ENCODE measurements around the gene TOPAZ1. TPM values are rescaled to one million over a fixed set of nuclear protein-coding genes. Genes with fewer than 3 reads are reported as not detected.

Gene TOPAZ1
- total RNA-seq, 1 experiment from 2014 or later: not detected

DNA sequence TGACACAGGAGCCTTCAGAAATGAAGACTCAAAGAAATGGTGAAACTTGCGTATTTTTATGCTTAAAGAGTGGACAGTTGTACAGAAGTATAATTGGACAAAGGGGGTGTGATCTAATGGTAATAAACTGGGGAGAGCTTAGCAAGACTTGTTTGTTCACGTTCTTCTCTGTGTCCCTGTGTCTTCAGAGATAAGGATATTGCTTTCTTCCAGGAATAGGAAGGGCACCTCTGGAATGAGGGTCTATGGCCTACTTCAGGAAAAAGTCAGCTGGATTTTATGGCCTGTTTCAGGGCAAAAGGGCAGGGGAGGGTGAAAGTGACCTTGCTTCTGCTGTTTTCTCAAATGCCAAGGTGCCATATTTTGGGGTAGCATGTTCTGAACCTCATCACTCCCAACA is 4.5 kb upstream of the TOPAZ1 start:
- no peak overlapping the region for H2AFZ ChIP-seq (ENCODE audit: low read length)
- no peak overlapping the region for H3K9ac ChIP-seq (ENCODE audit: extremely low read depth, insufficient read length, low read length)
- no peak overlapping the region for H4K8ac ChIP-seq (replicated peaks; ENCODE audit: insufficient read length, low read depth, low read length)
- no peak overlapping the region for H3K23ac ChIP-seq (ENCODE audit: insufficient read length, low read depth, low read length)
- DNase-seq: no peak
- H3K79me1 ChIP-seq (ENCODE audit: insufficient read depth, low read depth, low read length, poor library complexity, severe bottlenecking): no peaks in the 10 kb centered on the region
- no peak overlapping the region for H2AK5ac ChIP-seq (ENCODE audit: insufficient read length, low read length)
- Mint-ChIP-seq H3K27ac (no peak overlapping the region), H3K36me3 (ENCODE audit: insufficient read depth in 1 of 3, low read depth in 3 of 3) (no peaks in the 10 kb centered on the region), H3K27me3 (ENCODE audit: low read depth) (0 out of 2 replicates have a peak, but pooled peaks cover 3% of the 10 kb centered on the region), H3K9me3 (no peaks in the 10 kb centered on the region), H3K4me1 (peaks cover 8 to 12% of the 10 kb centered on the region in 2 experiments), H3K4me3 (no peak overlapping the region)
- H3K56ac ChIP-seq (ENCODE audit: insufficient read length, low read depth, low read length): no peak overlapping the region
- no peak overlapping the region for H2BK20ac ChIP-seq (ENCODE audit: low read depth, low read length, poor library complexity, severe bottlenecking)
- H3K14ac ChIP-seq (ENCODE audit: insufficient read depth, low read length): no peak overlapping the region
- no peak overlapping the region for H3K4me2 ChIP-seq (ENCODE audit: insufficient read depth, insufficient read length, low read length)
- TF ChIP-seq, protein P1, sequence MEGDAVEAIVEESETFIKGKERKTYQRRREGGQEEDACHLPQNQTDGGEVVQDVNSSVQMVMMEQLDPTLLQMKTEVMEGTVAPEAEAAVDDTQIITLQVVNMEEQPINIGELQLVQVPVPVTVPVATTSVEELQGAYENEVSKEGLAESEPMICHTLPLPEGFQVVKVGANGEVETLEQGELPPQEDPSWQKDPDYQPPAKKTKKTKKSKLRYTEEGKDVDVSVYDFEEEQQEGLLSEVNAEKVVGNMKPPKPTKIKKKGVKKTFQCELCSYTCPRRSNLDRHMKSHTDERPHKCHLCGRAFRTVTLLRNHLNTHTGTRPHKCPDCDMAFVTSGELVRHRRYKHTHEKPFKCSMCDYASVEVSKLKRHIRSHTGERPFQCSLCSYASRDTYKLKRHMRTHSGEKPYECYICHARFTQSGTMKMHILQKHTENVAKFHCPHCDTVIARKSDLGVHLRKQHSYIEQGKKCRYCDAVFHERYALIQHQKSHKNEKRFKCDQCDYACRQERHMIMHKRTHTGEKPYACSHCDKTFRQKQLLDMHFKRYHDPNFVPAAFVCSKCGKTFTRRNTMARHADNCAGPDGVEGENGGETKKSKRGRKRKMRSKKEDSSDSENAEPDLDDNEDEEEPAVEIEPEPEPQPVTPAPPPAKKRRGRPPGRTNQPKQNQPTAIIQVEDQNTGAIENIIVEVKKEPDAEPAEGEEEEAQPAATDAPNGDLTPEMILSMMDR (conservative IDR thresholded peaks at IDR 0.05): no peak
- H3K4ac ChIP-seq (ENCODE audit: low read depth, low read length): no peak overlapping the region
- no peaks in the 10 kb centered on the region for H3K27me3 ChIP-seq (ENCODE audit: insufficient read depth, low read length)
- H3K27ac ChIP-seq (ENCODE audit: insufficient read length, low read depth, low read length): no peak overlapping the region
- H3T11ph ChIP-seq (ENCODE audit: low read length): no peak overlapping the region
- H3K23me2 ChIP-seq (ENCODE audit: insufficient read length, low read depth, low read length, poor library complexity, severe bottlenecking): no peaks in the 10 kb centered on the region
- no peak overlapping the region for H2BK12ac ChIP-seq (ENCODE audit: insufficient read length, low read depth, low read length)
- H3K9me3 ChIP-seq (ENCODE audit: control insufficient read depth, low read depth, low read length): no peaks in the 10 kb centered on the region
- no peak overlapping the region for H4K5ac ChIP-seq (ENCODE audit: insufficient read length, low read depth, low read length)
- no peak overlapping the region for H2BK5ac ChIP-seq (ENCODE audit: insufficient read length, low read length)
- H3K79me2 ChIP-seq (ENCODE audit: insufficient read depth, low read length): no peaks in the 10 kb centered on the region
- no peak overlapping the region for H2BK120ac ChIP-seq (ENCODE audit: low read depth, low read length, poor library complexity, severe bottlenecking)
- no peaks in the 10 kb centered on the region for H3K4me1 ChIP-seq (ENCODE audit: insufficient read depth, low read length)
- no peak overlapping the region for H2BK15ac ChIP-seq (ENCODE audit: low read depth, low read length)
- no peaks in the 10 kb centered on the region for H4K20me1 ChIP-seq (ENCODE audit: control insufficient read depth, insufficient read depth, insufficient read length)
- H3K18ac ChIP-seq (ENCODE audit: insufficient read length, low read depth, low read length): no peak overlapping the region
- WGBS (ENCODE audit: extremely low coverage, insufficient read length, low lambda C conversion rate): no CpG with 5 or more reads among the region's 2 CpGs
- H4K91ac ChIP-seq (ENCODE audit: insufficient read length, low read depth, low read length): no peak overlapping the region
